Caco-2 (cell line): Measurements from ENCODE around the gene TOR1AIP2. TPM values are rescaled to one million over a fixed set of nuclear protein-coding genes. Genes with fewer than 3 reads are reported as not detected.

Experiments used
- BruUV-seq: library from RNA; stranded (reverse); fragments of 400-500 nt; replicated peaks from 2 replicates; lab custom pipeline; 2021; lab: Mats Ljungman, UMichigan
- CTCF ChIA-PET: fragments of 300-600 bp; sonication (Branson Sonifier 250); formaldehyde crosslinking; loops from one replicate; lab custom pipeline; 2022; ENCODE audit warnings: antibody characterized with exemption; lab: Charles Lee
- POLR2A ChIA-PET: fragments of 300-600 bp; sonication (Branson Sonifier 250); formaldehyde crosslinking; loops from one replicate; lab custom pipeline; 2022; ENCODE audit warnings: antibody characterized with exemption; lab: Charles Lee
- DNase-seq, 2 experiments: peaks; one replicate each; pipeline versions ENCODE4 v3.0.0 to v3.0.0-alpha.2; 2020 to 2022
- H3K27me3 ChIP-seq: replicated peaks from 2 replicates; pipeline ENCODE4 v1.6.0; 2011; ENCODE audit warnings: low read length; ENCODE audit not compliant: control insufficient read depth, insufficient read depth
- H3K36me3 ChIP-seq: 2 replicates; pipeline ENCODE4 v1.5.1; 2011; ENCODE audit warnings: low read length; ENCODE audit not compliant: control insufficient read depth, insufficient read depth
- H3K4me1 ChIP-seq: fragments of 250-450 bp; sonication (Bioruptor Pico); 2 replicates; pipeline ENCODE4 v1.5.1; 2020; ENCODE audit warnings: mild to moderate bottlenecking
- H3K4me3 ChIP-seq: 2 replicates; pipeline ENCODE4 v1.5.1; 2011; ENCODE audit warnings: low read depth, mild to moderate bottlenecking, control low read depth, low read length
- H3K9me3 ChIP-seq: fragments of 250-450 bp; sonication (Bioruptor Pico); 2 replicates; pipeline ENCODE4 v1.5.1; 2020; ENCODE audit warnings: mild to moderate bottlenecking, moderate library complexity
- H3K27ac Mint-ChIP-seq: one replicate; pipeline ENCODE4 v1.8.0; 2022; ENCODE audit warnings: mixed read lengths; ENCODE audit not compliant: unreplicated experiment
- H3K27me3 Mint-ChIP-seq: one replicate; pipeline ENCODE4 v1.8.0; 2022; ENCODE audit warnings: mixed read lengths; ENCODE audit not compliant: insufficient read depth, unreplicated experiment
- H3K36me3 Mint-ChIP-seq: one replicate; pipeline ENCODE4 v1.8.0; 2022; ENCODE audit warnings: mild to moderate bottlenecking, mixed read lengths; ENCODE audit not compliant: insufficient read depth, unreplicated experiment
- H3K4me1 Mint-ChIP-seq: one replicate; pipeline ENCODE4 v1.8.0; 2022; ENCODE audit warnings: low read depth, mixed read lengths; ENCODE audit not compliant: unreplicated experiment
- H3K4me3 Mint-ChIP-seq: one replicate; pipeline ENCODE4 v1.8.0; 2022; ENCODE audit warnings: mild to moderate bottlenecking, moderate library complexity, mixed read lengths; ENCODE audit not compliant: unreplicated experiment
- H3K9me3 Mint-ChIP-seq: one replicate; pipeline ENCODE4 v1.8.0; 2022; ENCODE audit warnings: mixed read lengths; ENCODE audit not compliant: unreplicated experiment
- CTCF ChIP-seq, 2 experiments: fragments of 200-600 bp in 1 of 2; IDR thresholded peaks; 1 replicate in 1 of 2; 2 replicates in 1 of 2; pipeline versions ENCODE4 v1.5.1 to v1.8.0; 2011 to 2022; ENCODE audit warnings: antibody characterized with exemption in 1 of 2, control low read depth in 1 of 2, inconsistent platforms in 1 of 2, low read depth in 1 of 2, low read length in 1 of 2, mild to moderate bottlenecking in 1 of 2, moderate library complexity in 1 of 2; ENCODE audit not compliant: insufficient read depth in 1 of 2, severe bottlenecking in 1 of 2, unreplicated experiment in 1 of 2
- intact Hi-C: fragments of 100-400 bp; cut with micrococcal nuclease; formaldehyde crosslinking; loops from one replicate; pipeline ENCODE4 v1.10.0; 2022; ENCODE audit not compliant: unreplicated experiment
- total RNA-seq: library from RNA; stranded (reverse); gene quantifications from 2 replicates; pipeline ENCODE4 v1.2.3, GENCODE V29; 2022

TOR1AIP2 gene
- total RNA-seq, 1 experiment from 2014 or later, result 92.8 TPM

GRCh38 chr1:179816196-179816960 is 61.2 kb downstream of the TOR1AIP2 start:
- Histone ChIP-seq H3K4me1 (no peaks in the 10 kb centered on the region), H3K27me3 (no peaks in the 10 kb centered on the region), H3K9me3 (no peaks in the 10 kb centered on the region), H3K36me3 (no peaks in the 10 kb centered on the region), H3K4me3 (no peak overlapping the region)
- Mint-ChIP-seq H3K4me1 (peaks cover 24% of the 10 kb centered on the region), H3K4me3 (peak overlapping the region; percentile 99), H3K9me3 (no peaks in the 10 kb centered on the region), H3K27ac (no peak overlapping the region), H3K36me3 (no peaks in the 10 kb centered on the region), H3K27me3 (peaks cover 4% of the 10 kb centered on the region)
- DNase-seq, result no peak
- intact Hi-C loops, result loop anchor here (10.0 kb wide), 1 partner anchor 562 kb away; no protein-coding TSS in a partner anchor
- CTCF ChIA-PET, result interaction anchor here (2.8 kb wide), 1 partner anchor 110 kb away, joined by 135 read pairs; no protein-coding TSS in a partner anchor
- TF ChIP-seq CTCF (IDR thresholded peaks at IDR 0.05; ENCODE audit: insufficient read depth in 1 of 2, low read depth in 1 of 2, low read length in 1 of 2, severe bottlenecking in 1 of 2, unreplicated experiment in 1 of 2), result no peak
- BruUV-seq, result no TSS peak
- POLR2A ChIA-PET, result no interaction called here

GRCh38 chr1:179815641-179816040 is 62.0 kb downstream of the TOR1AIP2 start:
- peak overlapping the region; percentile 99 for H3K4me3 Mint-ChIP-seq
- no peak for DNase-seq
- CTCF ChIA-PET, result interaction anchor here (0.5 to 2.8 kb wide), 17 partner anchors 8 to 363 kb away, joined by 3 to 135 read pairs (median 5); partner anchors contain the start of gene NPHS2
- peak overlapping the region; percentile 43 for H3K4me3 ChIP-seq
- peaks cover 8% of the 10 kb centered on the region for H3K27me3 Mint-ChIP-seq
- POLR2A ChIA-PET, result no interaction called here
- intact Hi-C loops, result loop anchor here (2.0 to 10.0 kb wide), 2 partner anchors 363 to 561 kb away; no protein-coding TSS in a partner anchor
- no peaks in the 10 kb centered on the region for H3K36me3 ChIP-seq
- BruUV-seq, result no TSS peak
- H3K4me1 Mint-ChIP-seq, result peaks cover 24% of the 10 kb centered on the region
- H3K9me3 Mint-ChIP-seq, result no peaks in the 10 kb centered on the region
- no peaks in the 10 kb centered on the region for H3K9me3 ChIP-seq
- H3K36me3 Mint-ChIP-seq, result no peaks in the 10 kb centered on the region
- no peak for TF ChIP-seq CTCF (IDR thresholded peaks at IDR 0.05; ENCODE audit: insufficient read depth in 1 of 2, low read depth in 1 of 2, low read length in 1 of 2, severe bottlenecking in 1 of 2, unreplicated experiment in 1 of 2)
- H3K4me1 ChIP-seq, result no peaks in the 10 kb centered on the region
- H3K27ac Mint-ChIP-seq, result no peak overlapping the region
- no peaks in the 10 kb centered on the region for H3K27me3 ChIP-seq

DNA sequence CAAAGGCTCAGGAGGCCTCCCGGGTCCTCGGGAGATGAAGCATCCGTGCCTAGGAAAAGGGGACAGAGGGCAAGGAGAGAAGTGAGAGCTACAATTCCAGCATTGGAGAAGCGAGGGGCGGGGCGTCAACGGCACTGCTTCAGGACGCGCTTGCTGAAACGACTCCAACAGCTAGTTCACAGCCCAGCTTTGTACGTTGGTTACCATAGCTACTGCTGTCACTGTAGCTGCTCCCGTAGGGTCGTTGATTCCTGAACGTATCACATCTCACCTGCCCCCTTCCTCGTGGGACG is 63.1 kb downstream of the TOR1AIP2 start:
- Mint-ChIP-seq H3K4me3 (peak overlapping the region; percentile 99), H3K4me1 (peaks cover 24% of the 10 kb centered on the region), H3K9me3 (no peaks in the 10 kb centered on the region), H3K27ac (peak overlapping the region; percentile 85), H3K27me3 (peaks cover 14% of the 10 kb centered on the region), H3K36me3 (no peaks in the 10 kb centered on the region)
- ChIA-PET POLR2A (interaction anchor here (0.9 kb wide), 1 partner anchor 68 kb away, joined by 4 read pairs; the partner anchor contains the start of gene TOR1AIP1), CTCF (interaction anchor here (0.6 to 2.8 kb wide), 31 partner anchors 8 to 1763 kb away, joined by 3 to 135 read pairs (median 5); partner anchors contain the start of gene TOR1AIP1)
- Histone ChIP-seq H3K36me3 (no peaks in the 10 kb centered on the region), H3K4me3 (peak overlapping the region; percentile 43), H3K4me1 (no peaks in the 10 kb centered on the region), H3K27me3 (no peaks in the 10 kb centered on the region), H3K9me3 (no peaks in the 10 kb centered on the region)
- BruUV-seq, result no TSS peak
- no peak for DNase-seq
- intact Hi-C loops, result loop anchor here (1.0 to 10.0 kb wide), 4 partner anchors 37 to 560 kb away; no protein-coding TSS in a partner anchor
- no peak for TF ChIP-seq CTCF (IDR thresholded peaks at IDR 0.05; ENCODE audit: insufficient read depth in 1 of 2, low read depth in 1 of 2, low read length in 1 of 2, severe bottlenecking in 1 of 2, unreplicated experiment in 1 of 2)
